ENCODE data around the gene NTSR1. TPM values are rescaled to one million over a fixed set of nuclear protein-coding genes. Genes with fewer than 3 reads are reported as not detected.

NTSR1 gene
- total and polyA plus RNA-seq, 4 donors: 0.03 to 0.33 (median 0.08) TPM; not detected in 1

DNA sequence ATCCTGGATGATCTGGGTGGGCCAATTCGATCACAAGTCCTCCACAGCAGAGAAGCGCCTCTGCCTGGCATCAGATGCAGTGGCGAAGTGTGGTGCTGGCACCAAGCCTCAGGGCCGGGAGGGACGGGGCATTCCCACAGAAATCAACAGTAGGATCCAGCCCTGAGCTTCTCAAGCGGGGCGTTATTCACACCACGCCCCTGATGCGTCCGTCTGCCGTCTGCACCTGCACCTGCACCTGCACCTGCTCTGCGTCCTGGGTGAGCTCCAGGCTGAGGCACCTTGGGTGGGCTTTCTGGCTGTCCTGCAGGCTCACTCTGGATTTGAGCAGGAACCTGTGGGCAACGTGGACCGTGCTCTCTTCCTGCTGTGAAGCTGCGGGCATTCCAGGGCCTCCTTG is 13.8 kb upstream of the NTSR1 start (continued):
- TF ChIP-seq FOXA1 (IDR thresholded peaks at IDR 0.05) (no peak), RXRA (IDR thresholded peaks at IDR 0.05) (no peak), RAD21 (IDR thresholded peaks at IDR 0.05) (no peak), HNF4G (IDR thresholded peaks at IDR 0.05) (no peak), YY1 (IDR thresholded peaks at IDR 0.05) (no peak)
- TF ChIP-seq, protein P1, sequence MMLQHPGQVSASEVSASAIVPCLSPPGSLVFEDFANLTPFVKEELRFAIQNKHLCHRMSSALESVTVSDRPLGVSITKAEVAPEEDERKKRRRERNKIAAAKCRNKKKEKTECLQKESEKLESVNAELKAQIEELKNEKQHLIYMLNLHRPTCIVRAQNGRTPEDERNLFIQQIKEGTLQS (IDR thresholded peaks at IDR 0.05): no peak

DNA sequence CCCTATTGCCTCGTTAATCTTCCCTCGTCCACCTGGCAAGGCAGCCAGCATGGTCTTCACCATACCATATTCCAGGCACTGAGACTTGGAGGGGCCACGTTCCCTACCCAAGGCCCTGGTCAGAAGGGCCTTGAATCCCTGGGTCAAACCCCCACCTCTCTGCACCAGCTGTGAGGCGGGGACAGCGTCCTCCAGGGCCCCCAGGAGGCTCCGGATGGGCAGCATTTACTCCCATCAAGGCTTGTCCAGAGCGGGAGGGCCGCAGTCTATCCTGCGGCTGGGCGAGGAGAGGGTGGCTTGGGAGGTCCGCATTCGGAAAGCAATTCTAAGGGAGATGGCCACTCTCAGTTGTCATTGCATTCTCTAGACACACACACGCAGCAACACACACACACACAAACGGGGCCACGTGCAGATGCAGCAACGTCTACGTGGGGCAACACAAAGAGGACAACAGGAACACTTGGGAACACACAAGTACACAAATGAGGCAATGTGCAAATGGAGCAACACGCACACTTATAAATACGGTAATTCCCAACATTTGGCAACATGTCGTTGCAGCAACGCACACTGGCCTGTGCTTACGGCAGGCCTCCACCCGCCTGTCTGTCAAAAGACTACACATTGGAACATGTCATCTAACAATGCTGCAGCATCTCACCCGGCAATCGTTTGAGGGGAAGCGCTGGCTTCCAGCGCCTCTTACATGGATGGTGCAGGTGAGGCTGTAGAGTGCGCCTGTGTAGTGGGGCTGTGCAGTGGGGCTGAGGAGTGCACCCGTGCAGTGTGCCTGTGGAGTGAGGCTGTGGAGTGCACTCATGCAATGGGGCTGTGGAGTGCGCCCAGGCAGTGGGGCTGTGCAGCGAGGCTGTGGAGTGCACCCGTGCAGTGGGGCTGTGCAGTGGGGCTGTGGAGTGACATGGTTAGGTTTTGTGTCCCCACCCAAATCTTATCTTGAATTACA is 12.9 kb upstream of the NTSR1 start:
- no peaks in the 10 kb centered on the region for H3K4me1 ChIP-seq (ENCODE audit: control insufficient read depth in 4 of 4, insufficient read depth in 4 of 4, low read length in 3 of 4)
- peaks cover 0 to 4% (median 0%) of the 10 kb centered on the region in 4 donors for H3K27me3 ChIP-seq (ENCODE audit: control insufficient read depth in 4 of 4, insufficient read depth in 4 of 4, low read length in 3 of 4)
- DNase-seq (ENCODE audit: low spot score): no peak
- no peak overlapping the region for H3K9ac ChIP-seq (ENCODE audit: low read depth in 1 of 2, low read length in 2 of 2)
- H3K4me3 ChIP-seq (ENCODE audit: low read depth in 1 of 3, low read length in 3 of 3): no peak overlapping the region
- no peaks in the 10 kb centered on the region for H3K9me3 ChIP-seq (ENCODE audit: control insufficient read depth in 4 of 4, low read length in 3 of 4)
- H3K27ac ChIP-seq (ENCODE audit: low read depth in 1 of 2, low read length in 2 of 2): no peak overlapping the region
- TF ChIP-seq GABPA (IDR thresholded peaks at IDR 0.05 in 1 of 2, conservative IDR thresholded peaks at IDR 0.05 in 1 of 2) (no peak), RXRA (IDR thresholded peaks at IDR 0.05) (no peak), SP1 (IDR thresholded peaks at IDR 0.05) (no peak), FOXA1 (IDR thresholded peaks at IDR 0.05) (no peak)
- TF ChIP-seq, protein P2, sequence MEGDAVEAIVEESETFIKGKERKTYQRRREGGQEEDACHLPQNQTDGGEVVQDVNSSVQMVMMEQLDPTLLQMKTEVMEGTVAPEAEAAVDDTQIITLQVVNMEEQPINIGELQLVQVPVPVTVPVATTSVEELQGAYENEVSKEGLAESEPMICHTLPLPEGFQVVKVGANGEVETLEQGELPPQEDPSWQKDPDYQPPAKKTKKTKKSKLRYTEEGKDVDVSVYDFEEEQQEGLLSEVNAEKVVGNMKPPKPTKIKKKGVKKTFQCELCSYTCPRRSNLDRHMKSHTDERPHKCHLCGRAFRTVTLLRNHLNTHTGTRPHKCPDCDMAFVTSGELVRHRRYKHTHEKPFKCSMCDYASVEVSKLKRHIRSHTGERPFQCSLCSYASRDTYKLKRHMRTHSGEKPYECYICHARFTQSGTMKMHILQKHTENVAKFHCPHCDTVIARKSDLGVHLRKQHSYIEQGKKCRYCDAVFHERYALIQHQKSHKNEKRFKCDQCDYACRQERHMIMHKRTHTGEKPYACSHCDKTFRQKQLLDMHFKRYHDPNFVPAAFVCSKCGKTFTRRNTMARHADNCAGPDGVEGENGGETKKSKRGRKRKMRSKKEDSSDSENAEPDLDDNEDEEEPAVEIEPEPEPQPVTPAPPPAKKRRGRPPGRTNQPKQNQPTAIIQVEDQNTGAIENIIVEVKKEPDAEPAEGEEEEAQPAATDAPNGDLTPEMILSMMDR (IDR thresholded peaks at IDR 0.05; ENCODE audit: low read depth, low read length, missing input control): no peak
- TF ChIP-seq, protein P3, sequence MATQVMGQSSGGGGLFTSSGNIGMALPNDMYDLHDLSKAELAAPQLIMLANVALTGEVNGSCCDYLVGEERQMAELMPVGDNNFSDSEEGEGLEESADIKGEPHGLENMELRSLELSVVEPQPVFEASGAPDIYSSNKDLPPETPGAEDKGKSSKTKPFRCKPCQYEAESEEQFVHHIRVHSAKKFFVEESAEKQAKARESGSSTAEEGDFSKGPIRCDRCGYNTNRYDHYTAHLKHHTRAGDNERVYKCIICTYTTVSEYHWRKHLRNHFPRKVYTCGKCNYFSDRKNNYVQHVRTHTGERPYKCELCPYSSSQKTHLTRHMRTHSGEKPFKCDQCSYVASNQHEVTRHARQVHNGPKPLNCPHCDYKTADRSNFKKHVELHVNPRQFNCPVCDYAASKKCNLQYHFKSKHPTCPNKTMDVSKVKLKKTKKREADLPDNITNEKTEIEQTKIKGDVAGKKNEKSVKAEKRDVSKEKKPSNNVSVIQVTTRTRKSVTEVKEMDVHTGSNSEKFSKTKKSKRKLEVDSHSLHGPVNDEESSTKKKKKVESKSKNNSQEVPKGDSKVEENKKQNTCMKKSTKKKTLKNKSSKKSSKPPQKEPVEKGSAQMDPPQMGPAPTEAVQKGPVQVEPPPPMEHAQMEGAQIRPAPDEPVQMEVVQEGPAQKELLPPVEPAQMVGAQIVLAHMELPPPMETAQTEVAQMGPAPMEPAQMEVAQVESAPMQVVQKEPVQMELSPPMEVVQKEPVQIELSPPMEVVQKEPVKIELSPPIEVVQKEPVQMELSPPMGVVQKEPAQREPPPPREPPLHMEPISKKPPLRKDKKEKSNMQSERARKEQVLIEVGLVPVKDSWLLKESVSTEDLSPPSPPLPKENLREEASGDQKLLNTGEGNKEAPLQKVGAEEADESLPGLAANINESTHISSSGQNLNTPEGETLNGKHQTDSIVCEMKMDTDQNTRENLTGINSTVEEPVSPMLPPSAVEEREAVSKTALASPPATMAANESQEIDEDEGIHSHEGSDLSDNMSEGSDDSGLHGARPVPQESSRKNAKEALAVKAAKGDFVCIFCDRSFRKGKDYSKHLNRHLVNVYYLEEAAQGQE (IDR thresholded peaks at IDR 0.05): no peak
- TF ChIP-seq, protein P4, sequence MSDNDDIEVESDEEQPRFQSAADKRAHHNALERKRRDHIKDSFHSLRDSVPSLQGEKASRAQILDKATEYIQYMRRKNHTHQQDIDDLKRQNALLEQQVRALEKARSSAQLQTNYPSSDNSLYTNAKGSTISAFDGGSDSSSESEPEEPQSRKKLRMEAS (IDR thresholded peaks at IDR 0.05): no peak
- TF ChIP-seq, protein P5, sequence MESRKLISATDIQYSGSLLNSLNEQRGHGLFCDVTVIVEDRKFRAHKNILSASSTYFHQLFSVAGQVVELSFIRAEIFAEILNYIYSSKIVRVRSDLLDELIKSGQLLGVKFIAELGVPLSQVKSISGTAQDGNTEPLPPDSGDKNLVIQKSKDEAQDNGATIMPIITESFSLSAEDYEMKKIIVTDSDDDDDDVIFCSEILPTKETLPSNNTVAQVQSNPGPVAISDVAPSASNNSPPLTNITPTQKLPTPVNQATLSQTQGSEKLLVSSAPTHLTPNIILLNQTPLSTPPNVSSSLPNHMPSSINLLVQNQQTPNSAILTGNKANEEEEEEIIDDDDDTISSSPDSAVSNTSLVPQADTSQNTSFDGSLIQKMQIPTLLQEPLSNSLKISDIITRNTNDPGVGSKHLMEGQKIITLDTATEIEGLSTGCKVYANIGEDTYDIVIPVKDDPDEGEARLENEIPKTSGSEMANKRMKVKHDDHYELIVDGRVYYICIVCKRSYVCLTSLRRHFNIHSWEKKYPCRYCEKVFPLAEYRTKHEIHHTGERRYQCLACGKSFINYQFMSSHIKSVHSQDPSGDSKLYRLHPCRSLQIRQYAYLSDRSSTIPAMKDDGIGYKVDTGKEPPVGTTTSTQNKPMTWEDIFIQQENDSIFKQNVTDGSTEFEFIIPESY (IDR thresholded peaks at IDR 0.05): no peak
- no peaks in the 10 kb centered on the region for H3K36me3 ChIP-seq (ENCODE audit: control insufficient read depth in 4 of 4, insufficient read depth in 3 of 4, low read depth in 1 of 4, low read length in 3 of 4)
- WGBS: 84% methylated on average over 32 of the region's 32 CpGs
